ENCODE data around the gene METTL16.
"Not testable (repeated sequence)": the region's sequence is repeated elsewhere in the genome, so short reads cannot be mapped to it uniquely, and the experiment has no call there.

Gene METTL16

GRCh38 chr17:2449486-2449885 lies 62.2 kb downstream of the METTL16 start:
- TF ChIP-seq ZFX (IDR thresholded peaks at IDR 0.05) (no peak), CTCF (conservative IDR thresholded peaks at IDR 0.05) (no peak)
- no peak overlapping the region for H3K27ac ChIP-seq

GRCh38 chr17:2447479-2447878 lies 64.2 kb downstream of the METTL16 start:
- H3K27ac ChIP-seq = not testable (repeated sequence)

GRCh38 chr17:2445638-2446037 lies 66.0 kb downstream of the METTL16 start:
- no peak overlapping the region for H3K27ac ChIP-seq

GRCh38 chr17:2444382-2444781 lies 67.3 kb downstream of the METTL16 start:
- no peak overlapping the region for H3K27ac ChIP-seq
- TF ChIP-seq ZFX (IDR thresholded peaks at IDR 0.05) (no peak), CTCF (conservative IDR thresholded peaks at IDR 0.05) (no peak)

More at GRCh38 chr17:2445638-2446037, 66.0 kb downstream of the METTL16 start:
- no peak for TF ChIP-seq CTCF (conservative IDR thresholded peaks at IDR 0.05)
- TF ChIP-seq ZFX (IDR thresholded peaks at IDR 0.05) = no peak

- TF ChIP-seq CTCF (conservative IDR thresholded peaks at IDR 0.05) = no peak
- TF ChIP-seq ZFX (IDR thresholded peaks at IDR 0.05) = no peak
- H3K27ac ChIP-seq = no peak overlapping the region
Measured at GRCh38 chr17:2442166-2442565, 69.5 kb downstream of the METTL16 start.

GRCh38 chr17:2440930-2441329 lies 70.8 kb downstream of the METTL16 start:
- H3K27ac ChIP-seq = no peak overlapping the region
- TF ChIP-seq CTCF (conservative IDR thresholded peaks at IDR 0.05) (no peak), ZFX (IDR thresholded peaks at IDR 0.05) (no peak)

GRCh38 chr17:2439997-2440396 lies 71.7 kb downstream of the METTL16 start:
- not testable (repeated sequence) for H3K27ac ChIP-seq

GRCh38 chr17:2438823-2439222 lies 72.9 kb downstream of the METTL16 start:
- TF ChIP-seq ZFX (IDR thresholded peaks at IDR 0.05) (no peak), CTCF (conservative IDR thresholded peaks at IDR 0.05) (no peak)

More at GRCh38 chr17:2438823-2439222, 72.9 kb downstream of the METTL16 start:
- no peak overlapping the region for H3K27ac ChIP-seq

Measured in C4-2B (cell line).